ENCODE measurements around the gene URGCP.

DNA sequence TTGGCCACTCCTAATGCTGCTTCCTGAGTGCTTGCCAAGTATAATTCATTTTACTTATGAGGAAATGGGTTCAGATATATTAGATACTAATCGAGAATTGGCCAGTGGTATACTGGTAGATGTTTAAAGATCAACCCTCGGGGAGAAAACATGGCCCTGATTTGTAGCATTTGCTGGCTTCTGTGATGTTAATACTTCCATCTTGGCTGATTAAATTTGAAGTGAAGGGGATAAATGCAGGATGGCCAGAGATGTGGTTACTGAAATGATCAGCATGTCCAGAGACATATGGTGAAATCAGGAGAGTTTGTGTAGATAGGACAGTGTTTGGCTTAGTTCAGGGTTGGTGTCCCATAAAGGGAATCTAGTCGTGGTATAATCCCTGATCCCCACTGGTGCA lies 31.0 kb upstream of the URGCP start:
- TF ChIP-seq, protein P1, sequence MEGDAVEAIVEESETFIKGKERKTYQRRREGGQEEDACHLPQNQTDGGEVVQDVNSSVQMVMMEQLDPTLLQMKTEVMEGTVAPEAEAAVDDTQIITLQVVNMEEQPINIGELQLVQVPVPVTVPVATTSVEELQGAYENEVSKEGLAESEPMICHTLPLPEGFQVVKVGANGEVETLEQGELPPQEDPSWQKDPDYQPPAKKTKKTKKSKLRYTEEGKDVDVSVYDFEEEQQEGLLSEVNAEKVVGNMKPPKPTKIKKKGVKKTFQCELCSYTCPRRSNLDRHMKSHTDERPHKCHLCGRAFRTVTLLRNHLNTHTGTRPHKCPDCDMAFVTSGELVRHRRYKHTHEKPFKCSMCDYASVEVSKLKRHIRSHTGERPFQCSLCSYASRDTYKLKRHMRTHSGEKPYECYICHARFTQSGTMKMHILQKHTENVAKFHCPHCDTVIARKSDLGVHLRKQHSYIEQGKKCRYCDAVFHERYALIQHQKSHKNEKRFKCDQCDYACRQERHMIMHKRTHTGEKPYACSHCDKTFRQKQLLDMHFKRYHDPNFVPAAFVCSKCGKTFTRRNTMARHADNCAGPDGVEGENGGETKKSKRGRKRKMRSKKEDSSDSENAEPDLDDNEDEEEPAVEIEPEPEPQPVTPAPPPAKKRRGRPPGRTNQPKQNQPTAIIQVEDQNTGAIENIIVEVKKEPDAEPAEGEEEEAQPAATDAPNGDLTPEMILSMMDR (IDR thresholded peaks at IDR 0.05): no peak
- TF ChIP-seq POLR2A (IDR thresholded peaks at IDR 0.05): no peak
